Neural progenitor cell (in vitro differentiated cells): ENCODE results near the gene ADGRA1. TPM values are rescaled to one million over a fixed set of nuclear protein-coding genes. Genes with fewer than 3 reads are reported as not detected.

Source experiments
- DNase-seq: peaks from one replicate; pipeline ENCODE4 v3.0.0-alpha.2; 2016; ENCODE audit warnings: low spot score
- H2AFZ ChIP-seq: fragments of 200-600 bp; sonication (generic); replicated peaks from 2 replicates; pipeline ENCODE4 v1.6.1; 2016; ENCODE audit warnings: antibody characterized with exemption
- H3F3A ChIP-seq: fragments of 200-600 bp; sonication (generic); 2 replicates; pipeline ENCODE4 v1.6.1; 2016; ENCODE audit warnings: antibody characterized with exemption, low read depth
- H3K27ac ChIP-seq: fragments of 200-600 bp; sonication (generic); 2 replicates; pipeline ENCODE4 v1.5.1; 2016; ENCODE audit warnings: mild to moderate bottlenecking
- H3K27me3 ChIP-seq: fragments of 200-600 bp; sonication (generic); 2 replicates; pipeline ENCODE4 v1.6.1; 2016; ENCODE audit warnings: mild to moderate bottlenecking, moderate library complexity
- H3K36me3 ChIP-seq: fragments of 200-600 bp; sonication (generic); 2 replicates; pipeline ENCODE4 v1.5.1; 2016
- H3K4me1 ChIP-seq: fragments of 200-600 bp; sonication (generic); 2 replicates; pipeline ENCODE4 v1.6.1; 2016; ENCODE audit warnings: mixed run types
- H3K4me2 ChIP-seq: fragments of 200-600 bp; sonication (generic); 2 replicates; pipeline ENCODE4 v1.6.1; 2016
- H3K4me3 ChIP-seq: fragments of 200-600 bp; sonication (generic); 2 replicates; pipeline ENCODE4 v1.5.1; 2016
- H3K79me2 ChIP-seq: fragments of 200-600 bp; sonication (generic); 2 replicates; pipeline ENCODE4 v1.6.1; 2016; ENCODE audit warnings: low read depth
- H3K9ac ChIP-seq: fragments of 200-600 bp; sonication (generic); 2 replicates; pipeline ENCODE4 v1.6.1; 2016
- H3K9me3 ChIP-seq: fragments of 200-600 bp; sonication (generic); 2 replicates; pipeline ENCODE4 v1.5.1; 2016; ENCODE audit warnings: low read depth
- H4K20me1 ChIP-seq: fragments of 200-600 bp; sonication (generic); 2 replicates; pipeline ENCODE4 v1.6.1; 2016; ENCODE audit warnings: low read depth
- H3K27ac Mint-ChIP-seq: 3 replicates; pipeline ENCODE4 v1.8.0; 2021; ENCODE audit warnings: mixed read lengths
- H3K27me3 Mint-ChIP-seq: 2 replicates; pipeline ENCODE4 v1.8.0; 2022; ENCODE audit warnings: low read depth, mild to moderate bottlenecking, inconsistent platforms, moderate library complexity, mixed read lengths; ENCODE audit not compliant: insufficient read depth
- H3K36me3 Mint-ChIP-seq: 3 replicates; pipeline ENCODE4 v1.8.0; 2021; ENCODE audit warnings: mixed read lengths
- H3K4me1 Mint-ChIP-seq: 3 replicates; pipeline ENCODE4 v1.8.0; 2021; ENCODE audit warnings: mixed read lengths
- H3K4me3 Mint-ChIP-seq: 3 replicates; pipeline ENCODE4 v1.8.0; 2021; ENCODE audit warnings: mild to moderate bottlenecking, moderate library complexity, mixed read lengths
- H3K9me3 Mint-ChIP-seq: 3 replicates; pipeline ENCODE4 v1.8.0; 2020; ENCODE audit warnings: mixed read lengths
- CTCF ChIP-seq: fragments of 200-600 bp; sonication (generic); IDR thresholded peaks from 2 replicates; pipeline ENCODE4 v1.5.1; 2017; ENCODE audit warnings: antibody characterized with exemption, mild to moderate bottlenecking
- EZH2 ChIP-seq: fragments of 200-600 bp; sonication (generic); IDR thresholded peaks from 2 replicates; pipeline ENCODE4 v1.6.1; 2017; ENCODE audit warnings: antibody characterized with exemption, mild to moderate bottlenecking, moderate library complexity
- EZH2phosphoT487 ChIP-seq: fragments of 200-600 bp; sonication (generic); IDR thresholded peaks from 2 replicates; pipeline ENCODE4 v1.6.1; 2017; ENCODE audit warnings: antibody characterized with exemption
- total RNA-seq: library from RNA; depleted of rRNA; stranded (reverse); fragments of >200 nt; gene quantifications from 2 replicates; pipeline ENCODE4 v1.2.3, GENCODE V29; 2015; ENCODE audit warnings: low replicate concordance

ADGRA1 gene
- total RNA-seq, 1 donor from 2014 or later: not detected

GRCh38 chr10:133047526-133048123, 40.1 kb upstream of the ADGRA1 start:
- Histone ChIP-seq H3K4me3 (no peak overlapping the region), H3K4me1 (peaks cover 10% of the 10 kb centered on the region), H3K79me2 (no peaks in the 10 kb centered on the region), H3K36me3 (no peaks in the 10 kb centered on the region), H3K4me2 (no peak overlapping the region), H2AFZ (no peak overlapping the region), H3K27ac (no peak overlapping the region), H4K20me1 (no peaks in the 10 kb centered on the region), H3K9me3 (no peaks in the 10 kb centered on the region), H3K9ac (no peak overlapping the region), H3F3A (peaks cover 14% of the 10 kb centered on the region), H3K27me3 (no peaks in the 10 kb centered on the region)
- H3K27me3 Mint-ChIP-seq: peaks cover 20% of the 10 kb centered on the region
- peaks cover 49% of the 10 kb centered on the region for H3K4me1 Mint-ChIP-seq
- TF ChIP-seq EZH2 (no peak), EZH2phosphoT487 (no peak), CTCF (no peak)
- H3K36me3 Mint-ChIP-seq: no peaks in the 10 kb centered on the region
- no peak overlapping the region for H3K4me3 Mint-ChIP-seq
- no peaks in the 10 kb centered on the region for H3K9me3 Mint-ChIP-seq
- DNase-seq: no peak
- H3K27ac Mint-ChIP-seq: peak overlapping the region; percentile 86

DNA sequence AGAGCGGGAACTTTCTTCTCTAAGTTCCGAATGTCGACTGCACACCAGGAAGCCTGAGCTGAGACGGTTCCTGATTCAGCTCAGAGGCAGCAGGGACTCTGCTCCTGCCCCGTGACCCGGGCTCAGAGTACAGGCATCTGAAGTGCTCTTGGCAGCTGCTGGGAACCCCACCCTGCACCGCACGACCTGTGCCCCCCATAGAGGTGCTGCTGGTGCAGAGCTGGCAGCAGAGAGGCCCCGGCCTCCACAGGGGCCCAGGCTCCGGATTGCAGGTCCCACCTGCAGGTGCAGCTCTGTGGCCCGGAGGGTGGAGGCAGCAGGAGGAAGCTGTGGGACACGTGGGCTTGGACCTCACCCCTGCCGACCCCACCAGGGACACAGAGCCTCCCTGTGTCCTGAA, 39.5 kb upstream of the ADGRA1 start:
- no peak for TF ChIP-seq EZH2phosphoT487
- no peak for TF ChIP-seq EZH2
- TF ChIP-seq CTCF: no peak
- peaks cover 20% of the 10 kb centered on the region for H3K27me3 Mint-ChIP-seq
- H3K4me3 Mint-ChIP-seq: no peak overlapping the region
- H3K36me3 Mint-ChIP-seq: no peaks in the 10 kb centered on the region
- Histone ChIP-seq H3K4me3 (no peak overlapping the region), H3K9me3 (no peaks in the 10 kb centered on the region), H3K27ac (no peak overlapping the region), H3K4me2 (no peak overlapping the region), H3K79me2 (no peaks in the 10 kb centered on the region), H4K20me1 (no peaks in the 10 kb centered on the region), H3K36me3 (no peaks in the 10 kb centered on the region), H3K27me3 (no peaks in the 10 kb centered on the region), H3K9ac (no peak overlapping the region), H2AFZ (no peak overlapping the region), H3F3A (peaks cover 14% of the 10 kb centered on the region), H3K4me1 (peaks cover 10% of the 10 kb centered on the region)
- no peak for DNase-seq
- no peaks in the 10 kb centered on the region for H3K9me3 Mint-ChIP-seq
- H3K27ac Mint-ChIP-seq: peak overlapping the region; percentile 86
- H3K4me1 Mint-ChIP-seq: peaks cover 46% of the 10 kb centered on the region

- DNase-seq: no peak
- Histone ChIP-seq H3K9ac (no peak overlapping the region), H3K36me3 (no peaks in the 10 kb centered on the region), H3K4me3 (no peak overlapping the region), H3K9me3 (no peaks in the 10 kb centered on the region), H3K4me2 (no peak overlapping the region), H2AFZ (no peak overlapping the region), H3K27me3 (no peaks in the 10 kb centered on the region), H3F3A (peaks cover 14% of the 10 kb centered on the region), H3K27ac (no peak overlapping the region), H4K20me1 (no peaks in the 10 kb centered on the region), H3K4me1 (peaks cover 10% of the 10 kb centered on the region), H3K79me2 (no peaks in the 10 kb centered on the region)
- Mint-ChIP-seq H3K9me3 (no peaks in the 10 kb centered on the region), H3K27ac (peak overlapping the region; percentile 82), H3K36me3 (no peaks in the 10 kb centered on the region), H3K4me1 (peaks cover 46% of the 10 kb centered on the region), H3K4me3 (no peak overlapping the region), H3K27me3 (peaks cover 20% of the 10 kb centered on the region)
- TF ChIP-seq EZH2phosphoT487 (no peak), CTCF (no peak), EZH2 (no peak)
Measured at GRCh38 chr10:133048926-133049325, 38.8 kb upstream of the ADGRA1 start.
